Parathyroid adenoma (tissue), 2 donors: Measurements from ENCODE around the gene CDX1.

ENCODE experiments used
- H2AFZ ChIP-seq: fragments of 300-600 bp; sonication (generic); one replicate; pipeline ENCODE4 v1.7.0; 2017; ENCODE audit warnings: antibody characterized with exemption, mild to moderate bottlenecking
- H3K27ac ChIP-seq: fragments of 300-600 bp; sonication (generic); one replicate; pipeline ENCODE4 v1.7.0; 2017
- H3K27me3 ChIP-seq: fragments of 300-600 bp; sonication (generic); one replicate; pipeline ENCODE4 v1.7.0; 2017; ENCODE audit warnings: low read length; ENCODE audit not compliant: control insufficient read depth, insufficient read depth
- H3K36me3 ChIP-seq: fragments of 300-600 bp; sonication (generic); one replicate; pipeline ENCODE4 v1.7.0; 2017; ENCODE audit warnings: low read length; ENCODE audit not compliant: control insufficient read depth, insufficient read depth
- H3K4me1 ChIP-seq: fragments of 300-600 bp; sonication (generic); one replicate; pipeline ENCODE4 v1.7.0; 2017; ENCODE audit warnings: control low read depth
- H3K4me2 ChIP-seq: fragments of 300-600 bp; sonication (generic); one replicate; pipeline ENCODE4 v1.7.0; 2017; ENCODE audit warnings: low read length
- H3K4me3 ChIP-seq: fragments of 300-600 bp; sonication (generic); one replicate; pipeline ENCODE4 v1.7.0; 2017; ENCODE audit warnings: low read depth, low read length
- H3K79me2 ChIP-seq: fragments of 300-600 bp; sonication (generic); one replicate; pipeline ENCODE4 v1.7.0; 2017; ENCODE audit warnings: control low read depth
- H3K9ac ChIP-seq: fragments of 300-600 bp; sonication (generic); one replicate; pipeline ENCODE4 v1.7.0; 2017; ENCODE audit warnings: mild to moderate bottlenecking
- H3K9me3 ChIP-seq: fragments of 300-600 bp; sonication (generic); one replicate; pipeline ENCODE4 v1.7.0; 2017; ENCODE audit warnings: low read length; ENCODE audit not compliant: control insufficient read depth
- CTCF ChIP-seq: fragments of 300-600 bp; sonication (generic); IDR thresholded peaks from one replicate; pipeline ENCODE4 v1.7.0; 2017; ENCODE audit warnings: antibody characterized with exemption, mild to moderate bottlenecking
- donor health status: primary hyperparathyroidism.

CDX1 gene

GRCh38 chr5:150148117-150148927 is 18.3 kb upstream of the CDX1 start:
- no peak overlapping the region for H2AFZ ChIP-seq
- no peaks in the 10 kb centered on the region for H3K9me3 ChIP-seq
- no peak overlapping the region for H3K9ac ChIP-seq
- H3K4me3 ChIP-seq, result no peak overlapping the region
- H3K4me1 ChIP-seq, result no peaks in the 10 kb centered on the region
- no peak overlapping the region for H3K4me2 ChIP-seq
- no peaks in the 10 kb centered on the region for H3K27me3 ChIP-seq
- TF ChIP-seq CTCF, result no peak
- H3K27ac ChIP-seq, result peak overlapping the region; percentile 19
- no peaks in the 10 kb centered on the region for H3K36me3 ChIP-seq
- no peaks in the 10 kb centered on the region for H3K79me2 ChIP-seq

- Histone ChIP-seq H3K4me2 (no peak overlapping the region), H3K27ac (no peak overlapping the region), H3K4me1 (no peaks in the 10 kb centered on the region), H3K27me3 (no peaks in the 10 kb centered on the region), H2AFZ (no peak overlapping the region), H3K4me3 (no peak overlapping the region), H3K79me2 (no peaks in the 10 kb centered on the region), H3K9me3 (no peaks in the 10 kb centered on the region), H3K36me3 (no peaks in the 10 kb centered on the region), H3K9ac (no peak overlapping the region)
- no peak for TF ChIP-seq CTCF
These were observed 17.0 kb upstream of the CDX1 start for GRCh38 chr5:150149618-150150017.

- Histone ChIP-seq H3K9ac (no peak overlapping the region), H3K79me2 (no peaks in the 10 kb centered on the region), H3K27ac (no peak overlapping the region), H2AFZ (no peak overlapping the region), H3K9me3 (no peaks in the 10 kb centered on the region), H3K27me3 (no peaks in the 10 kb centered on the region), H3K4me2 (no peak overlapping the region), H3K4me1 (peaks cover 4% of the 10 kb centered on the region), H3K36me3 (no peaks in the 10 kb centered on the region), H3K4me3 (no peak overlapping the region)
- no peak for TF ChIP-seq CTCF
These were observed 13.7 kb upstream of the CDX1 start for GRCh38 chr5:150152636-150153462.

- Histone ChIP-seq H3K27ac (no peak overlapping the region), H2AFZ (no peak overlapping the region), H3K4me1 (peaks cover 4% of the 10 kb centered on the region), H3K4me2 (no peak overlapping the region), H3K27me3 (no peaks in the 10 kb centered on the region), H3K79me2 (no peaks in the 10 kb centered on the region), H3K4me3 (no peak overlapping the region), H3K9ac (no peak overlapping the region), H3K36me3 (no peaks in the 10 kb centered on the region), H3K9me3 (no peaks in the 10 kb centered on the region)
- no peak for TF ChIP-seq CTCF
These were observed 13.1 kb upstream of the CDX1 start for GRCh38 chr5:150153483-150153882.
